NCI-H1105 treated with DMSO at 0.1 percent for 48 hours (cell line): ENCODE results near the gene SPTB.
"Not testable (repeated sequence)": the region's sequence is repeated elsewhere in the genome, so short reads cannot be mapped to it uniquely, and the experiment has no call there.

Source experiments
- DNase-seq: peaks from one replicate; lab custom pipeline; 2025; lab: John Stamatoyannopoulos, UW

SPTB gene

DNA sequence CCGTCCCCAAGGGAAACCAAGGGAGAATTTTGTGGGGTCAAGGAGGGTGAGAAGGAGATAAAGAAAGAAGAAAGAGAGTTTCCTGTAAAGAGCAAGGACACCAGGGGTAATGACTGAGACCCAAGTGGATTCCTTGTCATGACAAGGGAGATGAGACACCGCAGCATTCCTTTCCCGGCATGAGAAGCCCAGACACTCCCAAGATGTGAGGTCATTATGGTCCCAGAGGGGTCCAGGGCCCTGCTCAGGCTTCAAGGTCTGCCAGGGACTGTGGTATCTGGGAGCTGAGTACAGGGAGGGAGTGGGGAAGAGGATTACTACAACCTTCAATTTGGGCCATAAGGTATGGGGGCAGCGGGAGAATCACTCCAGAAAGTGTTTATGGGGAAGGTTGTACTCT lies 58.1 kb downstream of the SPTB start:
- no peak for DNase-seq

DNA sequence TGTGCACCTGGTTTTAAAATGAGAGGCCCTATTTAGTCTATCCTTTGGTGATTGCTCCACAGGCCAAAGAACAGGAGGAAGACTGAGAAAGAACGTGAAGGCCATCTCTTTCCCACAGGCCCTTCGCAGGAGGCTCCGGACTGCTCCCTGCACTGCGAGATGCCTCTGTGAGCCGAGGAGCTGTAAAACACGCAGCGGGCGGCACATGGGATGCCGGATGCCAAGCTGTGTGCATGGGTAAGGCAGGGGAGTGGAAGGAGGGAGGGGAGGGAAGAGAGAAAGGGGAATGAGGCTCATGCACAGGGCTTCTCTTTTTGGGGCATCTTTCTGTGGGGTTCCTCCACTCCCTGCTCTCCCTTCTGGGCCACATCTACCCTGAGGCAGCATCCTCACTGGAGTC lies 61.6 kb downstream of the SPTB start:
- DNase-seq, result no peak

DNA sequence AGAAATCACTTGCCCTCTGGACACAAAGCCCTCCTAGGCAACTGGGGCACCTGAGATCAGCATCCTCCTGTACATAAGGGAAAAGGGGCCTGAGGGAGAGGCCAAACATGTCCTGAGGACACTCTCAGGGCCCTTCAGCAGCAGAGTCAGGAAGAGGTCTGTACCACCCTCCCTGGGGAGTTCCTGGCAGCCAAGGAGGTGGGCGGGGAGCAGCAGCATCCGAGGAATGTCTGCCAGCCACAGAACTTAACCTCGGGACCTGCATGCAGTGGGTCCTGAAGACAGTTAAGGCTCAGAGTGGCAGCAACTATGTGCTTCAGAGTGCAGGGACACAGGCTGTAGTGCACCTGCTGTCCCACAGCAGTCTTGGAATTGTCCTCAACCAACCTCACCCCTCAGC lies 62.1 kb downstream of the SPTB start:
- no peak for DNase-seq

DNA sequence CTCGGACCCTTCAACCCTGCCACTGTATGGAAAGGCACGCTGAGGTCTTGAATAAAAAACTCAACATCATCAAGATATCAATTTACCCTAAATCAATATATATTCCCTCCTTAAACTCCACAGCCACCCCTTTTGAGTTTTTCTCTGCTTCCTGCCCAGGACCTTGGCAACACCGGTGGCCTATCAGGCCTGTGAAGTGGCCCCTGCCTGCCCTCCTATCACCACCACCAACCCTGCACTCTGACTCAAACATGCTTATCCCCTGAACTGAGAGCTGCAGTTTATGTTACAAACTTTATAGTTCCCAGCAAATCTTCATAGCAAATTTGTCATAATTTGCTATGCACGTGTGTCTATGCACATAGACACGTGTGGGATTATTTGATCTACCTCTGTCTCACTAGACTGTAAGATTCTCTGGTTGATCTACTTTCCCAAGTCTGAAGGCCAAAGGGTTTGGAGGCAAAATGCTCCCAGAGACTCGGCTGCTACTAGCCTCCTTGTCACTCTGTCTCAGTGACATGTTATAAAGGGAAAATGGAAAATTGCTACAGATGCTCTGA lies 63.4 kb downstream of the SPTB start:
- DNase-seq, result no peak

DNA sequence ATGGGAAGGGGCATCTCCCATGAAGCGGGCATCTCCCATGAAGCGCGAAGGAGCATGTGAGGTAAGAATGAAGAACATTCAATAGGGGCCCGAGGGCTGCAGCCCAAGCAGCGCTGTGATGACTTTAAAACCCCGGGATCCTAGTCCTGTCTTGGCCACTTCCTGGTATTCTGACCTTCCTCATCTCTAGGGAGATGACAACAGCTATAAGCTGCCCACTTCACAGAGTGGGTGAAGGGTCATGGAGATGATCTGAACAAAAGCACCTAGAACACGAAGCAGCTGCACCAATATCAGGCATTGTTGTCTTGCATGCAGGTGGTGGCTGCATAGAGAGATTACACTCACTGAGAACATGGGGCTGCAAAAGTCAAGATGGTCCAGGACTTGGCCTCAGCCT lies 64.5 kb downstream of the SPTB start:
- no peak for DNase-seq

DNA sequence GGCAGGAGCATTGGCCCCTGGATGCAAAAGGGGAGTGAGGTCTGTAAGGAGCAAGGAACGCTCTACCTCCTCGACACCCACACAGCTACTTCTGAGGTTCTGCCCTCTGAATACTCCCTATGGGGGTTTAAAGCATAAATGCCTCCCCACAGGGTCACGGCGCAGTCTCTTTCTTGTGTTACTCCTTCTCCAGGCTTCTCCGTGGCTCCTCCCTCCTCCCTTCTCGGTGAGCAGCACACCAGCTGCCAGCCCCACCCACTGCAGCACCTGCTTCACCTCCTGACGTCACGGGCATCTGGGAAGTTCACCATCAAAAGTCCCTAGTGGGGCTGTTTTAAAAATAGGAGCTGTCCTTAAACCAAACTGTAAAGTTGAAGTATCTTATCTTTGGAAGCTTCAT lies 67.3 kb downstream of the SPTB start:
- peak; percentile 88 for DNase-seq

DNA sequence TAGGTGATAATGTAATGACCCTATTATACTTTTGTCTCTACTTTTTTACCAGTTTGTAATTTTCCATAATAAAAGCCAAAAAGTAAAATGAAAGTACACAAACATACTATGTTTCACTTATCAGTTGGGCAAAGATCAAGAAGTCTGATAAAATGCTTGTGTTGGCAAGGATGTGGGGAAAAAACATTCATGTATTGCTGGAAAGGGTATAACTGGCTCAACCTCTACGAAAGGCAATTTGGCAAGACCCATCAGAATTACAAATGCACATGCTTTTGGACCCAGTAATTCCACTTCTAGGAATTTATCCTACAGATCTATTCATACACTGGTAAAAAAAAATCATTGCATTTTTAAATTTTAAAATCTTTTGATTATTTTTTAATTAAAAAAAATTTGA lies 68.0 kb downstream of the SPTB start:
- no peak for DNase-seq

DNA sequence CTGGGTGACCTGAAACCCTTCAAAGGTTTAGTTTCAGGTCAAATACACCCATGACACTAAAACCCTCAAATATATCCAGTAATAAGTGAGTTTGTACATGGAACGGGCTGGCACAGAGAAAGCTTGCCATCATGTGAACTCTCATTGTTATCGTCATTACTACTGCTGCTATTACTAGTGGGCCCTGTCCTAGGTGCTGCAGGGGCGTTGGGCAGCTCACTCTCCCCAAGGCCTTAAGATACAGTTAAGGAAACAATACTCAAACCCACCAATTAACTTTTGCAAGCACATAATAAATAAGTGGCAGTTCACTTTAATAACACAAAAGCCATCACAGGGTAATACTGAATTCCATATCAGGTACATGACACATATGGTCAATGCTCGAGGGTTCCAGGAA lies 71.3 kb downstream of the SPTB start:
- DNase-seq, result no peak

DNA sequence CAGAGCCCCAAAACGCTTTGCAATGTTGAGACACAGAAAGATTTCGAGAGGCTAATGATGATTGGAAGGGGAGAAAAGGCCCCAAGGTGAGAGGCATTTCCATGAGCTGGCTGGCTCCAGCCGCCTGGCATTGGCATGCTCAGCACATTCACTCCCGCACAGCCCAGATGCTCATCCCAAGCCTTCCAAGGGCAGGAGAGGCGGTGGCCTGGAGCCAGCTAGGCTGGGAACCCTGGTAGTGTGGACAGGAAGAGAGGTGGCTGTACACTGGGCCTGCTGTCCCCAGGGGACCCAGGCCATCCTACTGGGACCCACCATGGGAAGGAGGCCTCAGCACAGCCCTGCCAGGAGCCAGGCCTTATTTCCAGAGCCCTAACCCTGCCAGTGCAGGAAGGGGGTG lies 72.2 kb downstream of the SPTB start:
- DNase-seq, result no peak

DNA sequence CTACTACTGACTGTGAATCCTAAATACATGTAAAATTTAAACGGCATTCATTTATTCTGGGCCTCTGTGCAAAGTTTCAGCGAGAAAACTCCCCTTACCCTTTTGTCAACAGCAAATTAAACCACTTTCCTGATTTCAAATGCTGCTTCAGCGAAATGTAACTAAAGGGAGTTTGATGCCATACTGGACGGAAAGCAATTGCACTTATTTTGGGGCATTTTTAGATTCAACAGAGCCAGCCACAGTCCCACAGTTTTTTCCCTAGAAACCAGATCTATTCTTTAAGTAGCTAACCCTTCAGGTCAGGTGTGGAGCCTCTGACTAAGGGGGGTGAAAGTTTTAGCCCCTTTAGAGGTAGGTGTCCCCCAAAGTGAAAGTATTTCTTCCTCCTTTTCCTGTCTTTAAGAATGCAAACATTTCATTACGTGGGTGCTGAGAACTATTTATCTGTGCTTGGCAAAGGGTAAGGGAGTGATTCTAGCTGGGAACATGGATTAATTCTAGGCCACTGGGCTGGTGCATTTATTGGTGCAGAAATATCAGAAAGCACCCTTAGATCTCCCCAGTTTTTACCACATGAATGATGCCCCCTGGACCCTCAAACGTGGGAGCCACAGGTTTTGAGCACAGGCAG lies 72.7 kb downstream of the SPTB start:
- DNase-seq, result no peak

DNA sequence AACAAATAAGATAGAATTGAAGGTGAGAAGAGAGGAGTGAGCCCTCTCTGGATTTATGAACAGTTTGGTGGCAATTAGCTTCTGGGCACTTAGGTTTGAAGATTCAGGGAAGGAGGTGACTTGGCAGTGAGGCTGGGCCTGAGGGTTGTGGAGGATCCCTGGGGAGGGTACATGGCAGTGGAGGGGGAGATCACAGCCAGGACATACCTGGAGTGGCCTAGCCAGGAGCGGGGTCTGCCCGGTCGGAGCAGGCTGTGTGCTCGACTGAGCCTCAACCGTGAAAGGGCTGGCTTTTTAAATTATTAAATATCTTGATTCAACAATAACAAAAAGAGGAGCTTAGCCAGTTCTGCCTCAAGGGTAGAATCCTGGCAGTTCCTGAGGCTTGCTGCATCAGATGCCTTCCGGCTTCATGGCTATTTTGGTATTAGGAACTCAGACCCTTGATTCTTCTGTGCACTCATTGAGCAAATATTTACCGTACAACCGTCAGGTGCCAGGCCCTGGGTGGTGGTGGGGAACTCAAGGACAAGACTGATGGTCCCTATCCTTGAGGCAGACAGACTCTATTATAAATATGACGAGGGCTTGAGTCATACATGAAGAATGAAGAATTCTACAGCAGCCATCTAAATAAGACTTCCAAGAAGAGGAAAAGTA lies 73.4 kb downstream of the SPTB start:
- no peak for DNase-seq

DNA sequence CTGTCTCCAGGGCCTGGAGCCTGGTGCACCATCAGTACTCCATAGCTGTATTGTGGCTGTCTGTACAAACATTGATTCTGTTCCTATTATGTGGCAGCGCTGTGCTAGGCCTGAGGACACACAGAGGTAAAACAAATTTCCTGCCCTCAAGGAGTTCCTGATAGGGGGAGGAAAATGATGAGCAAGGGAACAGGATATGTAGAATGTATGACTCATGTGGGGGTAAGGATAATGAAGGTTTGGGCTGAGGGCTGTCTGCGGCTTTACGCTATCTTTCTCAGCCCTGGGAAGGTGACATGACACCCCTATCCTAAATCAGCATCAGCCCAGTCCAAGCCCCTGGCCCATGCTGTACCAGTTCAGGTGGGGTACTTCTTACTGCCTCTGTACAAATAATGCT lies 74.1 kb downstream of the SPTB start:
- not testable (repeated sequence) for DNase-seq

DNA sequence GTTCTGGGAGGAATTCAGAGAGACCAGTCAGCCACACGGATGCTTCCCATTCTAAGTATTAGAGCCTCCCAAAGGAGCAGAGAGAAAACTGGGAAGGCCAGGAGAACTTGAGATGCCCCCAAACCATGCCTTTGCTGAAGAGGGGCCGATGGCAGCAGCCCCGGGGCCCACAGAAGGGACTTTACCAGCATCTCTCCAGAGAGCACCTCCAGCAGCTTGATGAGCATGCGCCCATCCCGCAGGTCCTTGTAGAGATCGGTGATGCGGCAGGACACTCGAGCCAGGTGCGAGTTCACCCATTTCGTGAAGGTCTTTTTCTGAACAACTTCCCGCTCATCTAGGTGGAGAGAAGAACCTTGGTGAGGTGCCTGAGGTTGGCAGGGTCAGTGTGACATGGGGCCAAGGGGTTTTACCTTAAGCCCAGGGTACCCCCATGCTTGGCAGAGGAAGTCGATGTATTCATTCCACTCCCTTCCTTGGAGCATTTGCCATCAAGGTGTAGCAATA lies 74.9 kb downstream of the SPTB start:
- no peak for DNase-seq

DNA sequence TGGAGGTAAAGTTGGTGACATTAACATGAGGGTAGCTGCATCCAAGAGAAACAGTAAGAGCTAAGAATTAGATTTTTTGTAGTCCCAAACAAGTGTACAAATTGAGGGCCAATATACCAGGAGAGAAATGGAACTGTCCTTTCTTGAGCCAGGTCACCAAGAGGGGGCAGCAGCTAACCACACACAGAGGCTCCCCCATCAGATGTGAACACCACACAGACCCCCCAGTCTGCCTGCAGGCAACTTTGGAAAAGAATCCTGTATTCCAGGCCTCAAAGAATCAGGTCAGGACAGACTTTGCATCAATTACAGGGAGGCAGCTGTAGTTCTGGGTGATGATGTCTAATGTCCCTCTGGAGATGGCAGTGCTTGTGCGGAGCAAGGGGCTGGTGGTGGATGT lies 77.9 kb downstream of the SPTB start:
- DNase-seq, result no peak

DNA sequence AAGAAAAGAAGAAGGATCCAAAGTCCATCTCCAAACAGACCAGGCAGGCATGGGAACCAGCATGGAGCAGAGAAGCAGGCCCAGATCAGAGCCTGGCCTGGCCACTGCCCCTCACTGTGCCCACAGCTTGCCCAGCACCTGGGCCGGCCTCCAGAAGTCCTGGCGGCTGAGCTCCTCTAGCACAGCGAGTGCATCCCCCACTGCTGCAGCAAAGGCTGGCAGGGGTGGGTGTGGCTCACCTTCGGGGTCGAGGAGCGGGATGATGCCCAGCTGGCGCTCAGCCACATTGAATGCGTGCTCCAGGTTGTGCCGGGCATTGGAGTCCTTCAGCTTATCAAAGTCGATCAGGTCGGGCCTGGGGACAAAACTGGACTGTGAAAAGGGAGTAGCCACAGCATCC lies 78.7 kb downstream of the SPTB start:
- no peak for DNase-seq

DNA sequence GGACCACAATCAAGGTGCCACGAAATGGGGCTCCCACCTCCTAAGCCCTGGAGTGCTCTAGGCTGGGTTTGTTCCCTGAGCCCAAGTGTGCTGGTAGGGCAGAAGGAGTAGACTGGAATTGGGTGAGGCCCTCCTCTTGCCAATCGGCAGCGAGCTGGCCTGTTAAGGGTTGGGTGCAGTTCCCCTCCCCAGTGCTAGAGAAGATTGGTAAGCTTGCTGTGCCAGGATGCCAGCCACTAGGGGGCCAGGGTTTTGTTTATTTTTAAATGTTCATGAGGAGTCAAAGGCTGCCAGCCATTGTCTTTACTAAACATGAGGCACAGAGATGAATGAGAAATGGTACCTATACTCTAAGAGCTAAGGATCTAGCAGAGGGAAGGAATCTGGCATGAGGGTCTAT lies 79.7 kb downstream of the SPTB start:
- DNase-seq, result peak; percentile 14

DNA sequence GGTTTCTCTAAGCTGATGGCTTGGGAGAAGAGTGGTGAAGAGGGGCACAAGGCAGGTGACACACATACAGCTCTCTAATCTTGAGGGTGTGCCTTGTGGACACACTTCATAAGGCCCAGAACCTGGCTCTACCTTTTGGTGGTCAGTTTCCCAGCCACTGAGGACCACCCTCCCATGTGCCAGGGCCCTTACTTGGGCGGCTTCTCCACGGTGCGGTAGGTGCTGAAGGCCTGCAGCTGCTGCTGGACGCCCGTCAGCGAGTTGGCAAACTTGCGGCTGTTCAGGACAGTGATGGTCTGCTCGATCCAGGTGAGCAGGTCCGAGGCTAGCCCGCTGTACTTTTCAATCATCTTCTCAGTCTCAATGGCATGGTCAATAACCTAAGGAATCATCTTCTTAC lies 80.2 kb downstream of the SPTB start:
- DNase-seq, result no peak

DNA sequence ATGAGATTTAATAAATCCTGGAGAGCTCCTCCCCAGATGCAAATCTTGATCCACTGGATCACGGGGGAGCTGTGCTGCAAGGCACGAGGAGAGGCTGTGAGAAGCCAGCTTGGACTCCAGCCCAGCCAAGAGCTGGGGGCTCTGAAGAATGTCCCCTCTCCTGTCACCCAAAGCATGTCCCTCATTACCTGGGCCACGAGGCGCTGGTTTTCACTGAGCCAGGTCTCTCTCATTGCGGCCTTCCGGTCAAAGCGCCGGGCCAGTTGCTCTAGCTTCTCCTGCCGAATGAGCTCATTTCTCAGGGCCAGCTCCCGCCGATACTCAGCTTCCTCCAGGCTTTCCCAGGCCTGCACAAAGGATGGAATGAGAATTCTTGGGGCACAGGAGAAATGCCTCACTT lies 83.3 kb downstream of the SPTB start:
- no peak for DNase-seq

DNA sequence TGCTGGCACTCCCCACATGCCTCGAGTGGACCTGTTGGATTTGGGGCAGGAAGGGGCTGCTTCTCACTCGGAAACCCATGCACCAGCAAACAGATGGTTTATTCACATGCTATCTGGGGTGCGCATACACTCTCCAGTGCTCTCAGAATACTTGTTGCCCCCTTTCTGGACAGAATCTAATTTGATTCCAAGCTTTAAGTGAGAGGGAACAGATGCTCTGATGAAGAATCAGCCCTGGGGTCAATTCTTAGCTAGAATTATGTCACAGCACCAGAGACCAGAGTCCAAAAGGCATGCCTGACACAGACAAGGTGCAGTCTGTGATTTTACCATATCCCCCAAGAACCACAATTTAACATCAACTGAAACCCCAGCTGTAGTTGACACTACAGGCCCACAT lies 83.8 kb downstream of the SPTB start:
- DNase-seq, result no peak

DNA sequence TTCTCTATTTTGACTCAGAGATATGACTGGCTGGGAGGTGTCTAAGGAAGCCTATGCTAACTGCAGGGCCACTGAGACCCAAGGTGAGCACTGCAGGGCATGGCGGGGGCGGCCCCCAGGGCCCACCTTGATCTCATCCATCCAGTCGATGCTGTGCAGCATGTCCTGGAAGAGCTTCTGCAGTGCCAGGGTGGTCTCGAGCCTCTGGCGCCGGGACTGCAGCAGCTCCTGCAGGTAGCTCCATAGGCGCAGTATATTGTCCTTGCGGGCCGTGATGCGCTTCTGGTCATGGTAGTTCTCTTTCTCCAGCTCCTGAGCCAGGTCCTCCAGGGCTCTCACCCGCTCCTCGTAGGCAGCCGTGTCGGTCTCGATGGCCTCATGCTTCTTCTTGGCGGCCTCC lies 84.5 kb downstream of the SPTB start:
- DNase-seq, result no peak

DNA sequence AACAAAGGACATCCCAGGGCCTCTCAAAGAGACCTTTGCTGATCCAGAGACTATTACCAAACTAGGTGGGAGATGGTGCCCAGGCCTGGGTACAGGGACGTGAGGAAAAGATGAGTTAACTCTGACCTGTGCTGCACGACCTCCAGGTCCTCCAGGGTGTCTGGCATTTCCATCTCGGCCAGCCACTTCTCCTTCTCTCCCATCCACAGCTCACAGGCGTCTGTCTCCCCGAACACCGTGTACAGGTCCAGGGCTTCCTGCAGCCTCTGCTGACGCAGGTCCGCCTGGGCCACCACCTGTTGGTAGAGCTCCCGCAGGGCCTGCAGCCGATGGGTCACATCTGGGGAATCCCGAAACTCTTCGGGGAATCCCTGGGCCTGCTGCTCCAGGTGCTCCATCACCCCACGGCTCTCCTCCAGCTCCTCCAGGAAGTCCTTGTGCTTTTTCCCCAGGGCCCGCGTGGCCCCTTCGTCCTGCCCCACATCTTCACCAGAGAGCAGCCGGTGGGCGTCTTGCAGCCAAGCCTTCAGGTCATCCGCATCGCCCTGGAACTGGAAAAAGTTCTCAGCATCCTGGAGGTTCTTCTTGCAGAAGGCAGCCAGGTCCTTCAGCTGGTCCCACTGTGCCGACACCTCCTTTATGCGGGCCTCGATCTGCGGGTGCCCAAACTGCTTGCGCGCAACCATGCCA lies 86.7 kb downstream of the SPTB start:
- DNase-seq, result no peak

DNA sequence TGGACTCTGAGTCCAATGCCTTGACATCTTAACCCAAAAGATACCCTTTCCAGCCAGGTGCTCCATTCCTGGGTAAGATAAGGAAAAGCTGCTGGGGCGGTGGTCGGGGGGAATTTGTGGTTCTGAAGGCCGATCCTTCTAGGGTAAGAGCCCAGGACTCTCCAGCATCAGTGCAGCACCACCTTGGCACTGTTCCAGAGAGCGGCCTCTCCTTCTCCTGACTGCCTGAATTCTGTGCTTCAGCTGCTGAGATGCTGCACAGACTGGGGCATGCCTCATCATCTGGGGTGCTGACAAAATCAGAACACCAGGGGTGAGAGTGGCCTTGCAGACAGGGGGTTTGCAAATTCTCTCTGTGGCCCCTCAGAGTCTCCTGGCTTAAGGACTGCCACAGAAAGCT lies 87.5 kb downstream of the SPTB start:
- DNase-seq, result no peak

DNA sequence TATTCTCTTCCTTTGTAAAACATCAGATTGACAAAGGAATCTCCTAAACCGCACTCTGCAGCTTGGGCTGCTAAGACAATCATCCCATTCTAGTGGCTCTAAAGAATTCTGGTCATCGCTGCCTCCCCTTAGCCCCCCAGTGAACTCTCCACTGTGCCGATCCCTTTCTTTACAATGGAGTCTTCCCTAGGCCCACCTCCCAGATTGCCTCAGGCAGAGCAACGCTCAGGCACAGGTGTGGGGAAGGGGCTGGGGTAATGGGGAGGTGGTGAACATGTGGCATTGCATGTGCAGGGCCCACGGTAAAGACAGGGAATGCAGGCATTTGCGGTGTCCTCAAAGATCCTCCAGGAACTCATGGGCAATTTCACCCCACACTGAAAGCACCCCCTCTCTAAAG lies 89.2 kb downstream of the SPTB start:
- DNase-seq, result no peak
